ENCODE results near the gene DNAAF8. TPM values are rescaled to one million over a fixed set of nuclear protein-coding genes. Genes with fewer than 3 reads are reported as not detected.

Gene DNAAF8
- total RNA-seq, result 0.35 and 2.6 TPM in 2 replicates

GRCh38 chr16:4734063-4734729, at the start of gene DNAAF8, which contains the start of gene ANKS3:
TSS of gene DNAAF8 (plus strand) at chr16:4734537. CDS start at chr16:4736515, 1,978 bp downstream.
TSS of gene ANKS3 (minus strand) at chr16:4734271. CDS start at chr16:4730149, 4,122 bp downstream.

DNA sequence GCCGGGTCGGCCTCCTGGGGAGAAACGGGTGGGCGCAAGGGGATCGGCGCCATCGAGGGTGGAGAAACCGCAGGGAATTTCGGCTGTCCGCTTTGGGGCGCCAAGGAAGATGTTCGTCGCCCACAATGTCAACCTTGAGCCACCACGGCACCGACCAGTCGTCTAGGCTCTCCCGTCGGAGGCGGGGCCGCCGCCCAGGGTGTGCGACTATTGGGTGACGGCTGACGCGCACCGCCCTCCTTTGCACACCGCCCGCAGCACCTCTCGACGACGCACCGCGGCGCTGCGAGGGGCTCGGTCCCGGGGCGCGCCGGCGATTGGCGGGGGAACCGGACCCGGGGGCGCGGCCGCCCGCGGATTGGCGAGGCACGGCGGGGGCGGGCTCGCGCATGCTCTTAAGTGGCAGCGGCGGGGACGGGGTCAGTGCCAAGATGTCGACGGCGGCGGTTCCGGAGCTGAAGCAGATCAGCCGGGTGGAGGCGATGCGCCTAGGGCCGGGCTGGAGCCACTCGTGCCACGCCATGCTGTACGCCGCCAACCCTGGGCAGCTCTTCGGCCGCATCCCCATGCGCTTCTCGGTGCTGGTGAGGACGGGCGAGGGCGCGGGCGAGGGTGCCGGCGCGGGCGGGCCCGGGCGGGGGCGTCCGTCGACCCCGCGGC, 40.9 kb upstream of the DNAAF8 start, which contains the start of gene NUDT16L1:
Gene NUDT16L1 (plus strand): TSS at position 267 of the 660 bp plus-strand sequence. CDS start 165 bp downstream, at position 432.

GRCh38 chr16:4766875-4767628, 32.7 kb downstream of the DNAAF8 start, which contains the start of gene ZNF500:
TSS of gene ZNF500 (minus strand) at chr16:4767162. CDS start at chr16:4765978, 1,184 bp downstream.

GRCh38 chr16:4787627-4788482, 53.5 kb downstream of the DNAAF8 start, which contains the start of gene SEPTIN12:
TSS of gene SEPTIN12 (minus strand) at chr16:4788345. CDS start at chr16:4787645, 700 bp downstream.

DNA sequence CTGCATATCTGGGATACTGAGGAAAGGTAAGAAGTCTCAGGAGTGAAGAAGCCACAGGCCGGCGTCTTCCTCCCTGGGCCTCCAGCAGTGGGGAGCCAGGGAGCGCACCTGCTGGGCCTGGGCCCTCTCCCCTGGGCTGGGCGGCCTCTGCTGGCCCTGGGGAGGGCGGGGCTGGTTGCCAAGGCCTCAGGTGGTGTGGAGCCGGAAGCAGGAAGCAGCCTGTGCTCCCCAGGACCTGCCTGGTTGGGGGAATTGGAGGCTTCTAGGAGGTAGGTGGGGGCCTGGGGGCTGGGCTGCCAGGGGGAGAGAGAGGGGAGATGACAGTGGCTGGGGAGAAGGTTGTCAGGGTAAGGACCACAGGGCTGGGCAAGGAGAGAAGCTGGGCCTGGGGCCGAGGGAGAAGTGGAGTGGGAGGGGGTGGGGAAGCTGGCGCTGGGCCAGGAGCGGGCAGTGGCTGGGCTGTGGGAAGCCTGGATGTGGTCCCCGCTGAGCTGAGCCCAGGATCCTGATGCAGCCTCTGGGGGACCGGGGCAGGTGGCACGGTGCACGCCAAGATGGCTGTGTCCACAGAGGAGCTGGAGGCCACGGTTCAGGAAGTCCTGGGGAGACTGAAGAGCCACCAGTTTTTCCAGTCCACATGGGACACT, 61.0 kb downstream of the DNAAF8 start, which contains the start of gene SMIM22:
Gene SMIM22 (plus strand): TSS at position 189 of the 647 bp plus-strand sequence. CDS start 366 bp downstream, at position 555.

Other genes with a start within 250 kb of the DNAAF8 start
- 6.6 and 10.1 TPM in 2 replicates for gene CDIP1, start 195.8 kb upstream of the DNAAF8 start, total RNA-seq
- gene C16orf96, start 178.2 kb upstream of the DNAAF8 start, total RNA-seq, result not detected in 2 replicates
- gene UBALD1, start 119.6 kb upstream of the DNAAF8 start, total RNA-seq, result 2.3 and 6.0 TPM in 2 replicates
- 31.4 and 37.7 TPM in 2 replicates for gene MGRN1, start 109.7 kb upstream of the DNAAF8 start, total RNA-seq
- 42.5 and 43.0 TPM in 2 replicates for gene NUDT16L1, start 41.0 kb upstream of the DNAAF8 start, total RNA-seq
- gene ANKS3, start 266 bp upstream of the DNAAF8 start, total RNA-seq, result 5.7 and 17.3 TPM in 2 replicates
- gene ZNF500, start 32.6 kb downstream of the DNAAF8 start, total RNA-seq, result 8.6 and 10.3 TPM in 2 replicates
- not detected in 2 replicates for gene SEPTIN12, start 53.8 kb downstream of the DNAAF8 start, total RNA-seq
- gene SMIM22, start 60.8 kb downstream of the DNAAF8 start, total RNA-seq, result not detected in 2 replicates
- gene ROGDI, start 68.1 kb downstream of the DNAAF8 start, total RNA-seq, result 21.3 and 38.1 TPM in 2 replicates
- 32.8 and 33.2 TPM in 2 replicates for gene GLYR1, start 112.8 kb downstream of the DNAAF8 start, total RNA-seq
- gene UBN1, start 112.9 kb downstream of the DNAAF8 start, total RNA-seq, result 13.8 and 18.6 TPM in 2 replicates
- gene PPL, start 202.6 kb downstream of the DNAAF8 start, total RNA-seq, result under 0.01 and 0.18 TPM in 2 replicates
- gene SEC14L5, start 223.8 kb downstream of the DNAAF8 start, total RNA-seq, result 0.18 TPM in 1 of 2 replicates, not detected in the other